Measurements from ENCODE around the gene MPND.

The MPND gene

GRCh38 chr19:4343370-4344307 lies at the start of gene MPND:
MPND (plus strand) TSS chr19:4343562; CDS start chr19:4343594, 32 bp downstream.
- peak; percentile 90 to 98 (median 97) for DNase-seq
- intact Hi-C loops (cut with DNase I) = loop anchor here (2.0 kb wide), 1 partner anchor 15 kb away; no protein-coding TSS in a partner anchor

DNA sequence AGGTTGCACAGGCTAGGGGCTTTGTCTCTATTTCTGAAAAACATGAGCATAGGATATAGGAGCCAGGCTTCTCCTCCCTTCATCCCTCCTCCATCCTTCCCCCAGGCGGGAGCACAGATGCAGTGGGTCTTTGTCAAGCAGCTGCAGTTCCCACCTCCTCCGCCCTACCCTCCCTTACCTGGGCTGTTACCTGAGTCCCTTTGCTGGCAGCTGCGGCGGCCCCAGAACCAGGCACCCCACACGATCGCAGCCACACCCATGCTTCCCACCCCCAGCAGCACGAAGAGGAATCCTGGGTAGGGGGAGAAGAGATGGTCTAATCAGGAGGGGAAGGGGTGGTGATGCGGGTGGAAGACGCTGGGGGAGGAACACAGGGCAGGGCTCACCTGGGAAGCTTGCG lies 49.0 kb upstream of the MPND start:
- no peak for DNase-seq
- intact Hi-C loops (cut with DNase I) = no loop called here

DNA sequence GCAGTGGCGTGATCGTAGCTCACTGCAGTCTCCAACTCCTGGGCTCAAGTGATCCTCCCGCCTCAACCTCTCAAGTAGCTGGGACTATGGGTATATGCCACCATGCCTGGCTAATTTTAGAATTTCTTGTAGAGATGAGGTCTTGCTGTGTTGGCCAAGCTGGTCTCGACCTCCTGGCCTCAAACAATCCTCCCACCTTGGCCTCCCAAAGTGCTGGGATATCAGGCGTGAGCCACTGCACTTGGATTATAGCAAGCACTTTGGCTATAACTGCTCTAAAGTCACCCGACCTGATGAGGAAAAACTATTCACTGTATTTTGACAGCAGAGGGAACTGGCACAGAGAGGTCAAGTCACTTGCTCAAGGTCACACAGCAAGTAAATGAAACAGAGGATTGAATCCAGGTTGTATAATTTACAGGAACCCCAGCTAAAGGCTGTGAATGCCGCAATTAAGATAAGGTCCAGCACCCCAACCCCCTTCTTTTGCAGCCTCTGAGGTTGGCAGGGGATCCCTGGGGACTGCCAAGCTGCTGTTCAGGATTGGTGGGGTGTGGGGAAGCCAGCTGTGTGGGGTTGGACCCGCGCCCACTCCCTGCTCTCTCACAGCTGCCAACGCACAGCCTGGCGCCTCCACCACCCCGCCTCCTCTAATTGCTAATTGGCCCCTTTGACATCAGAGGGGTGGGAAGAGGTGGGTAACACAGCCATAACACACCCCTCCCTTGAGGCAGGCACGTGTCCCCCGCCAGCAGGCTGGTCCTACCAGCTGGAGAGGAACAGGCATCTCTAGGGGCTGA lies 47.2 kb upstream of the MPND start:
- intact Hi-C loops (cut with DNase I) = no loop called here
- peak; percentile 38 to 90 (median 74) for DNase-seq

DNA sequence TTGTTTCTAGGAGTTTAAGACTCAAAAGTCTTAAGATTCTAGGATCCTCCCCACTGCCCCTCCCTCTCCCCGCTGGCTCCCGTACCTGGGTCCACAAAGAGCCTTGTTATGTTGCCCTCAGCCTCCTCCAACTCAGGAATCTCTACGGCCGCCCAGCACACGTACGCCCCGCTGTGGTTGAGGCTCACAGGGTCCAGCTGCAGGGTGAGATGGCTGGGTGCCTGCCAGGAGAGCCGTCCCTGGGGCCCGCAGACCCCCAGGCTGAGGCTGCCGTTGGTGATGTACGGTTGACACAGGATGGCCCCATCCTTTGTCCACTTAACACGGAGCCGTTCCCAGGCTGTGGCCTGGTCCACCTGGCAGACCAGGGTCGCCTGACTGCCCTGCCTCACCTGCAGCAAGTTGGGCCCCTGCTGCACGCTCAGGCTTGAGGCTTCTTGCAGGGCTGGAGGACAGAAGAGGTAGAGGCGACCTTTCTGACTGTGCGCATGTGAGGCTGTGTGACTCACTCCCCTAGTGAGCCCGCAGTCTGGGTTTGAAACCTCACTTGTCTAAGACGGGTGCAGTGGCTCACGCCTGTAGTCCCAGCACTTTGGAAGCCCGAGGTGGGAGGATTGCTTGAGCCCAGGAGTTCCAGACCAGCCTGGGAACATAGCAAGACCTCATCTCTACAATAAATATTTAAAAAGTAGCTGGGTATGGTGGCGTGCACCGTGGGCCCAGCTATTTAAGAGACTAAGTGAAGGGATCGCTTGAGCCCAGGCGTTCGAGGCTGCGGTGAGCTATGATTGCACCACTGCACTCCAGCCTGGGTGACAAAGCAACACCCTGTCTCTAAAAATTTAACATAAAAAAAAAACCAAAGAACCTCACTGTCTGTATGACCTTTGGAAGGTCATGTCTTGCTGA lies 45.2 kb upstream of the MPND start:
- intact Hi-C loops (cut with DNase I) = no loop called here
- no peak for DNase-seq

- intact Hi-C loops (cut with DNase I) = no loop called here
- no peak for DNase-seq
These were observed 44.4 kb upstream of the MPND start for GRCh38 chr19:4298810-4299550.

DNA sequence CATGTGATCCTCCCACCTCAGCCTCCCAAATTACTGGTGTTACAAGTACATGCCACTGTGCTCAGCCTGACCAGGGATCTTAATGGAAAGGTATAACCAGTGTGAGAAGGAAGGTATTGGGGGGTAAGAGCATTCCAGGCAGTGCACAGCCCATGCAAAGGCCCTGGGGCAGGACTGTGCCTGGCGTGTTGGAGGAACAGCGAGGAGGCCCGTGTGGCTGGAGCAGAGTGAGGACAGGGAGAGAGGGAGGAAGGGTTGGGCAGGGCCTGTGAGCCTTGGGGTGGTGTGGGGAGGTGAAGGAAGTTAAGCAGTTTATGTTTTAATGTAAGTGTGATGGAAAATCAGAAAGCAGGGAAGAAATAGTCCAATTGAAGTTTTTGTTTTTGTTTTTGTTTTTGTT lies 42.8 kb upstream of the MPND start:
- DNase-seq = no peak
- intact Hi-C loops (cut with DNase I) = no loop called here

GRCh38 chr19:4301590-4302242 lies 41.6 kb upstream of the MPND start:
- no peak for DNase-seq
- intact Hi-C loops (cut with DNase I) = no loop called here

DNA sequence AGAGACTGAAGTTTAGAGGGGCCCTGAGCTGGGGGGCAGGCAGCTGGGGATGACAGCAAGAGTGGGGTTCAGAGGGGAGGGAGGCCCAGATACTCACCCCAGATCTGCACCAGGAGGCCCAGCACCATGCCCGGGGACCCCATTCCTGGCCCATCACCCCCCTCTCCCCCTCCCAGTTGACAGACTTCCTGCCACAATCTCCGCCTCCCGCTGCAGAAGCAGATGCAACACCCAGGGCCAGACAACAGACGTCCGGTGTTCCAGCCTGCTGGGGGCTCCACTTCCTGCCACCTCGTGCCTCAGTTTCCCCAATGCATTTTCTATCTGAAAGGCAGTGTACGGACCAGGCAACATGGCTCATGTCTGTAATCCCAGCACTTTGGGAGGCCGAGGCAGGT lies 41.1 kb upstream of the MPND start, which contains the start of gene TMIGD2:
TSS of gene TMIGD2 (minus strand) at position 147 of the 398 bp plus-strand sequence. CDS start at position 143, 4 bp downstream.
- no peak for DNase-seq
- intact Hi-C loops (cut with DNase I) = no loop called here

DNA sequence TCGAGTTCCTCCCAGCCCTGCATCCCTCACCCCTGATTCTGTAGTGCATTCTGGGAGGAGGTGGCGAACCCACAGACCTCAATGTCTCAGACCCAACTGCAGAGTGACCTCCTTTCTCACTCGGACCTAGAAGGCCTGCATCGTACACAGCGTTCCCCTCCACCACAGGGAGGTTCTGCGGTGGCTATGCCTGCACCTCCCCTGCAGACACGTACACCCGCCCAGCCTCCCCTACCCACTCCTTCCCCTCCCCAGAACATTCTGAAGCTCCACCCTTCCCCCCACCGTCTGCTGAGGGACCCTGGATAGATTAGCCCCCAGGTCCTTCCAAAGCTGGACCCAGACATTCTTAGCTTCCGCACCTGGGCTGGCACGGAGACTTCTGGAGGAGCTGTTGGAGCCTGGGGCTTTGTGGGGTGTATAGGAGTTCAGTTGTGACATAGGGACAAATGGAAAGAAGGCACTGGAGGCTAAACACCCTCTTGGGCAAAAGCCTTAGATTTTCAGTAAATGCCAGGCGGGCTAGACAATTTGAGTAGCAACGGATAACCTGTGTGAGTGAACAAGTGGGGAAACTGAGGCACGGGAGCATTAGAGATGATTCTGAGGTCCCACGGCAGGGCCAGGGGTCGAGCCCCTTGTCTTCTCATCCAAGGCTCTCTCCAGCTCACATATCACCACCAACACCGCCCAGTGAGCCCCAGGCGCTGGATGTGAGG lies 39.4 kb upstream of the MPND start:
- DNase-seq = no peak
- intact Hi-C loops (cut with DNase I) = no loop called here

- intact Hi-C loops (cut with DNase I) = no loop called here
- DNase-seq = peak in 41 of 42 donors; percentile 31 to 82 (median 67)
These were observed 38.7 kb upstream of the MPND start, which contains the start of gene FSD1 for GRCh38 chr19:4304538-4305256. FSD1 (plus strand) TSS chr19:4304598; CDS start chr19:4304747, 149 bp downstream.

DNA sequence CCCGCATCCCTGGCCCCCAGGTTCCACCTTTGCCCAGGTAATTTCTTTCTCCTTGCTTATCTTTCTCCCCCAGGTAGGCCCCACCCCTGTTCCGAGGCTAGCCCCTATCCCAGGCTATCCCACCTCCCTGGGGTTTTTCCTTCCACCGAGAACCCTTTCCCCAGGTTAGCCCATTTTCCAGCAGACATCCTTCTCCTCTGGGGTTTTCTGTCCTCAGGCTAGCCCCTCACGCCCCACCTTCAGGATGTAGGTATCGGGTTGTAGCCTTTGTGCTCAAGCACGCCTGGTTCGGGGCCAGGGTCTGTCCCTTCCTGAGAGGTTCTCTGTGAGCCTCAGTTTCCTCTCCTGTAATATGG lies 38.1 kb upstream of the MPND start:
- intact Hi-C loops (cut with DNase I) = no loop called here
- no peak for DNase-seq

- intact Hi-C loops (cut with DNase I) = no loop called here
- no peak for DNase-seq
These were observed 37.7 kb upstream of the MPND start for GRCh38 chr19:4305659-4306058.

DNA sequence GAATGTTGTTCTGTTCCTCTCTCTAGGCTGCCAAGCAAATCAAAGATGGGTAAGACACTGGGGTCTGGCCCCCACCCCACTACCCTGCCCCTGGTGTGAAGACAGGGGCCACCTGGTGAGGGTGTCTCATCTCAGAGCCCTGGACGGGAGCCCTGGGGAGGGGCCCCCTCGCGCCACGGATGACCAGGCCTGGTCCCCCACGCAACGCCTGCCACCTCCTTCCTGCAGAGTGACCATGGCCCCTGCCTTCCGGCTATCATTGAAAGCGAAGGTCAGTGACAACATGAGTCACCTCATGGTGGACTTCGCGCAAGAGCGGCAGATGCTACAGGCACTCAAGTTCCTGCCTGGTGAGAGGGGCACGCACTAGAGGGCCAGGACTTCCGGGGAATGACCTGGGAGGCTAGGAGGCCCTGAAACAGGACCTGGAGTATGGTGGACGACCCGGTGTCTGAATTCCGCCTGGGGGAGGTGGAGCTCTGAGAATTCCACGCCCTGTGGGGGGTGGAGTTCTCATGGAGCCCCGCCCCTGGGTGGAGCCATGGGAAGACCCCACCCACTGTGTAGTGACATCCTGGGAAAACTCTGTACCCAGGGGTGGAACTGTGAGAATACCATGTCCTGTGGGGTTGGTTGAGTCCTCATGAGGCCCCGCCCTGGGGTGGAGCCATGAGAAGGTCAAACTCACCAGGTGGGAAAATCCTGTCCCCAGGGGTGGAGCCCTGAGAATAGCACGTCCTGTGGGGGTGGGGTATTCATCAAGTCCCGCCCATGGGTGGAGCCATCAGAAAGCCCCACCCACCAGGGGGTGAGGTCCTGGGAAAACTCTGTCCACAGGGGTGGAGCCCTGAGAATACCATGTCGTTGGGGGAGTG lies 32.9 kb upstream of the MPND start:
- DNase-seq = no peak
- intact Hi-C loops (cut with DNase I) = no loop called here

GRCh38 chr19:4313847-4314490 lies 29.4 kb upstream of the MPND start:
- intact Hi-C loops (cut with DNase I) = no loop called here
- no peak for DNase-seq

DNA sequence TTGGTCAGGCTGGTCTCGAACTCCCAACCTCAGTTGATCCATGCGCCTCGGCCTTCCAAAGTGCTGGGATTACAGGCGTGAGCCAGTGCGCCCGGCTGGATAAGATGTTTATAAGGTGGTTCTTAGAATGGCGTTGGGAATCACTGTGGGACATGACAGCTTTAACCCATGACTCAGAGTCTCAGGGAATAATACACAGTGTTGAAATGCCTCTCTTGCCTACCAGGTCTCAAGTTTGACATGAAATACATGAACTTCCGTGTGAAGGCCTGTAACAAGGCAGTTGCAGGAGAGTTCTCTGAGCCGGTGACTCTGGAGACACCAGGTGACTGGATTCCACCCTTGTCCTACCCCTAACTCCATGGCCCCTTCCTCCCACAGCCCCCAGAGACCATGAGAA lies 26.4 kb upstream of the MPND start:
- DNase-seq = no peak
- intact Hi-C loops (cut with DNase I) = no loop called here

All from head of caudate nucleus (tissue), 42 donors.